D721Med (cell line): ENCODE measurements around the gene IGF2.
"Not testable (repeated sequence)": the region's sequence is repeated elsewhere in the genome, so short reads cannot be mapped to it uniquely, and the experiment has no call there.

Experiments used
- DNase-seq: peaks from one replicate; pipeline ENCODE4 v3.0.0; 2011; ENCODE audit warnings: low spot score; ENCODE audit not compliant: insufficient read length
- FAIRE-seq: peaks from 2 replicates; lab custom pipeline; 2011; peaks lifted over from hg19 to GRCh38; lab: Jason Lieb, UNC
- CTCF ChIP-seq: IDR thresholded peaks from 2 replicates; pipeline ENCODE4 v1.5.1; 2012; ENCODE audit warnings: mild to moderate bottlenecking, control low read depth; ENCODE audit not compliant: insufficient read depth; ENCODE audit errors: missing control alignments

IGF2 gene

GRCh38 chr11:2182075-2182474 lies 42.9 kb upstream of the IGF2 start:
- TF ChIP-seq CTCF, result no peak
- DNase-seq (no peak), FAIRE-seq (no peak)

GRCh38 chr11:2180789-2181370 lies 41.7 kb upstream of the IGF2 start:
- no peak for TF ChIP-seq CTCF
- DNase-seq, result no peak
- FAIRE-seq, result no peak

- no peak for FAIRE-seq
- TF ChIP-seq CTCF, result no peak
These were observed 41.2 kb upstream of the IGF2 start for GRCh38 chr11:2180347-2180746.

GRCh38 chr11:2179516-2179915 lies 40.3 kb upstream of the IGF2 start:
- FAIRE-seq, result no peak
- DNase-seq, result no peak
- no peak for TF ChIP-seq CTCF

More at GRCh38 chr11:2180347-2180746, 41.2 kb upstream of the IGF2 start:
- DNase-seq, result no peak

- FAIRE-seq, result no peak
- no peak for DNase-seq
- TF ChIP-seq CTCF, result no peak
These were observed 39.8 kb upstream of the IGF2 start for GRCh38 chr11:2178906-2179494.

- FAIRE-seq, result not testable (repeated sequence)
These were observed 39.0 kb upstream of the IGF2 start for GRCh38 chr11:2178055-2178773.

GRCh38 chr11:2177076-2177475 lies 37.9 kb upstream of the IGF2 start:
- DNase-seq (no peak), FAIRE-seq (no peak)
- no peak for TF ChIP-seq CTCF

More at GRCh38 chr11:2178055-2178773, 39.0 kb upstream of the IGF2 start:
- DNase-seq, result not testable (repeated sequence)
